Fibroblast of lung (primary cell): Measurements from ENCODE around the gene USP16. TPM values are rescaled to one million over a fixed set of nuclear protein-coding genes. Genes with fewer than 3 reads are reported as not detected.

Source experiments
- DNase-seq, 2 donors: peaks; one replicate each; pipeline versions ENCODE4 v3.0.0 to v3.0.0-alpha.2; 2010; ENCODE audit warnings: low read depth in 2 of 2
- H2AFZ ChIP-seq: 2 replicates; pipeline ENCODE4 v1.5.1; 2012; ENCODE audit warnings: low read length, control low read depth, inconsistent platforms
- H3K27ac ChIP-seq: 2 replicates; pipeline ENCODE4 v1.5.1; 2011; ENCODE audit warnings: low read length, control low read depth; ENCODE audit not compliant: insufficient read depth
- H3K27me3 ChIP-seq: 2 replicates; pipeline ENCODE4 v1.5.1; 2011; ENCODE audit warnings: mild to moderate bottlenecking, low read length; ENCODE audit not compliant: control insufficient read depth, insufficient read depth
- H3K36me3 ChIP-seq: 2 replicates; pipeline ENCODE4 v1.5.1; 2011; ENCODE audit warnings: low read length; ENCODE audit not compliant: control insufficient read depth, insufficient read depth
- H3K4me1 ChIP-seq: 2 replicates; pipeline ENCODE4 v1.5.1; 2011; ENCODE audit warnings: low read length; ENCODE audit not compliant: control insufficient read depth, insufficient read depth; ENCODE audit errors: extremely low read depth
- H3K4me2 ChIP-seq: 2 replicates; pipeline ENCODE4 v1.5.1; 2011; ENCODE audit warnings: low read length, control low read depth; ENCODE audit not compliant: insufficient read depth; ENCODE audit errors: extremely low read depth
- H3K4me3 ChIP-seq, 4 experiments: fragments of 200-600 bp in 1 of 4; sonication (generic) in 1 of 4; replicated peaks in 1 of 4; 2 replicates each; pipeline ENCODE4 v1.5.1; 2011 to 2016; ENCODE audit warnings: low read length in 4 of 4, low read depth in 3 of 4, mild to moderate bottlenecking in 3 of 4, control low read depth in 2 of 4, inconsistent platforms in 1 of 4, mixed read lengths in 1 of 4; ENCODE audit not compliant: insufficient read depth in 1 of 4; ENCODE audit errors: control extremely low read depth in 1 of 4
- H3K79me2 ChIP-seq: 2 replicates; pipeline ENCODE4 v1.5.1; 2012; ENCODE audit warnings: mild to moderate bottlenecking, low read length, inconsistent platforms; ENCODE audit not compliant: control insufficient read depth, insufficient read depth
- H3K9ac ChIP-seq: 2 replicates; pipeline ENCODE4 v1.5.1; 2011; ENCODE audit warnings: mild to moderate bottlenecking, low read length, control low read depth; ENCODE audit not compliant: insufficient read depth
- H3K9me3 ChIP-seq: 2 replicates; pipeline ENCODE4 v1.5.1; 2012; ENCODE audit warnings: low read depth, low read length; ENCODE audit not compliant: control insufficient read depth, insufficient read depth
- H4K20me1 ChIP-seq: 2 replicates; pipeline ENCODE4 v1.5.1; 2011; ENCODE audit warnings: low read length; ENCODE audit not compliant: control insufficient read depth, insufficient read depth; ENCODE audit errors: extremely low read depth
- EZH2 ChIP-seq: IDR thresholded peaks from 2 replicates; pipeline ENCODE4 v1.5.1; 2012; ENCODE audit warnings: low read length, control low read depth, mild to moderate bottlenecking; ENCODE audit errors: missing control alignments
- polyA plus RNA-seq, 2 donors: library from polyadenylated mRNA; depleted of rRNA in 1 of 2; stranded (reverse) in 1 of 2; unstranded in 1 of 2; fragments of >200 nt; gene quantifications; 2 replicates each; pipeline ENCODE4 v1.2.1, GENCODE V29; 2011 to 2012; ENCODE audit warnings: missing spikeins in 1 of 2
- total RNA-seq: library from RNA; depleted of rRNA; stranded (reverse); fragments of >200 nt; gene quantifications from 2 replicates; pipeline ENCODE4 v1.2.1, GENCODE V29; 2014
- TF ChIP-seq, protein P1 (sequence below), 2 donors: IDR thresholded peaks in 1 of 2; conservative IDR thresholded peaks in 1 of 2; 1 replicate in 1 of 2; 2 replicates in 1 of 2; pipeline ENCODE4 v1.5.1; 2011 to 2012; ENCODE audit warnings: low read length in 2 of 2, control low read depth in 1 of 2, inconsistent platforms in 1 of 2, low read depth in 1 of 2, mild to moderate bottlenecking in 1 of 2

The USP16 gene
- total and polyA plus RNA-seq, 2 donors (not counting 1 experiment from before 2014, with no cell fraction given), result 32.2 to 34.4 TPM

DNA sequence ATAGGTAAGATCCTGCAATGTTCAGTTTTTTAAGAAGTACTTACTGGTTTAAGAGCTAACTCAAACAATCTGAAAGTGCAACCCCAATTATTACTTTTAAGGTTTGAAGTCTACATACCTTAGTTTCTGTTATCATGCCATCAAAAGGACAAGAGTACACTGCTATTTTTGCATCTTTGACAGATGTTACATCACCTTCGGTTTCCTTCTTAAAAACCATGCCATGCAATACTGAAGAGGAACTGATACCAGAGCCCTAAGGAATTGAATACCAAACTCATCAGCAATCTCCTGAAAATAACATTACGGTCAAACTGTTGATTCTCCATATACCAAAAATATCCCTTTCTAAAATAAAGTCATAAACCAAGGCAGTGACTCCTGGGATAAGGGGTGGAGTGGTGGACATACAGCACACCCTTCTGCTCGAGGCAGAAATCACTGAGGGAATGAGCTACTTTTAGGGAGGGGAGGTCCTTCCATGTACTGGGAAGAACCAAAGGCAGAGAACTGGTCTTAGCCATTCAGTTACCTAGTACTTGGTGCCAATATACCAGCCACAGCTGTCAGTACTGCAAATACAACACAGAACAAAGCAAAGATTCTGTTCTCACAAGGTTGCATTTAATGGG is 40.5 kb downstream of the USP16 start:
- DNase-seq, result no peak
- no peak overlapping the region for H3K9ac ChIP-seq
- no peak overlapping the region for H2AFZ ChIP-seq
- H3K36me3 ChIP-seq, result peaks cover 13% of the 10 kb centered on the region
- no peaks in the 10 kb centered on the region for H3K4me1 ChIP-seq
- H3K27ac ChIP-seq, result no peak overlapping the region
- TF ChIP-seq EZH2, result no peak
- TF ChIP-seq, protein P1, sequence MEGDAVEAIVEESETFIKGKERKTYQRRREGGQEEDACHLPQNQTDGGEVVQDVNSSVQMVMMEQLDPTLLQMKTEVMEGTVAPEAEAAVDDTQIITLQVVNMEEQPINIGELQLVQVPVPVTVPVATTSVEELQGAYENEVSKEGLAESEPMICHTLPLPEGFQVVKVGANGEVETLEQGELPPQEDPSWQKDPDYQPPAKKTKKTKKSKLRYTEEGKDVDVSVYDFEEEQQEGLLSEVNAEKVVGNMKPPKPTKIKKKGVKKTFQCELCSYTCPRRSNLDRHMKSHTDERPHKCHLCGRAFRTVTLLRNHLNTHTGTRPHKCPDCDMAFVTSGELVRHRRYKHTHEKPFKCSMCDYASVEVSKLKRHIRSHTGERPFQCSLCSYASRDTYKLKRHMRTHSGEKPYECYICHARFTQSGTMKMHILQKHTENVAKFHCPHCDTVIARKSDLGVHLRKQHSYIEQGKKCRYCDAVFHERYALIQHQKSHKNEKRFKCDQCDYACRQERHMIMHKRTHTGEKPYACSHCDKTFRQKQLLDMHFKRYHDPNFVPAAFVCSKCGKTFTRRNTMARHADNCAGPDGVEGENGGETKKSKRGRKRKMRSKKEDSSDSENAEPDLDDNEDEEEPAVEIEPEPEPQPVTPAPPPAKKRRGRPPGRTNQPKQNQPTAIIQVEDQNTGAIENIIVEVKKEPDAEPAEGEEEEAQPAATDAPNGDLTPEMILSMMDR (conservative IDR thresholded peaks at IDR 0.05 in 1 of 2, IDR thresholded peaks at IDR 0.05 in 1 of 2; ENCODE audit: low read depth in 1 of 2, low read length in 2 of 2), result no peak
- no peaks in the 10 kb centered on the region for H3K27me3 ChIP-seq
- H3K9me3 ChIP-seq, result no peaks in the 10 kb centered on the region
- H3K79me2 ChIP-seq, result peaks cover 13% of the 10 kb centered on the region
- no peaks in the 10 kb centered on the region for H4K20me1 ChIP-seq
- no peak overlapping the region for H3K4me3 ChIP-seq
- H3K4me2 ChIP-seq, result no peak overlapping the region

DNA sequence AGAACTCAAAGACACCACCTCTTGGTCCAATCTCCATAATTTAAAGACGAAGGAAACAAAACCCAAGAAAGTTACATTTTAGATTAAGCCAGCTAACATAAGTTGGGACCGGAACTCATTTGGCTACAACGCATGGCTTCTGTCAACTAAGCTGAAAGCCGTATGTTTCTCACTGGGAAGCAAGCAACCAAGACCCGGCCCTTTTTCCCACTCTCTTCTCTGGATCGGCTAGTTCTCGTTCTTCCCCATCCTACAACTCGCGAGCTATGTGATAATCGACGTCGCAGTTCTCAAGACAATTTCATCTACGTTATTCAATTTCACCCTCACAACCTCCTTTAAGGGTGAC is 48.4 kb downstream of the USP16 start:
- Histone ChIP-seq H3K9ac (peak overlapping the region; percentile 99), H3K79me2 (peaks cover 48% of the 10 kb centered on the region), H3K4me3 (peak overlapping the region; percentile 93 to 100 (median 97)), H3K9me3 (no peaks in the 10 kb centered on the region), H3K4me1 (peaks cover 6% of the 10 kb centered on the region), H3K27ac (peak overlapping the region; percentile 93), H3K27me3 (no peaks in the 10 kb centered on the region), H2AFZ (peak overlapping the region; percentile 42), H4K20me1 (no peaks in the 10 kb centered on the region), H3K4me2 (peak overlapping the region; percentile 77), H3K36me3 (peaks cover 1% of the 10 kb centered on the region)
- DNase-seq, result peak; percentile 37 to 46
- TF ChIP-seq, protein P1 (conservative IDR thresholded peaks at IDR 0.05 in 1 of 2, IDR thresholded peaks at IDR 0.05 in 1 of 2; ENCODE audit: low read depth in 1 of 2, low read length in 2 of 2), result no peak
- TF ChIP-seq EZH2, result no peak

DNA sequence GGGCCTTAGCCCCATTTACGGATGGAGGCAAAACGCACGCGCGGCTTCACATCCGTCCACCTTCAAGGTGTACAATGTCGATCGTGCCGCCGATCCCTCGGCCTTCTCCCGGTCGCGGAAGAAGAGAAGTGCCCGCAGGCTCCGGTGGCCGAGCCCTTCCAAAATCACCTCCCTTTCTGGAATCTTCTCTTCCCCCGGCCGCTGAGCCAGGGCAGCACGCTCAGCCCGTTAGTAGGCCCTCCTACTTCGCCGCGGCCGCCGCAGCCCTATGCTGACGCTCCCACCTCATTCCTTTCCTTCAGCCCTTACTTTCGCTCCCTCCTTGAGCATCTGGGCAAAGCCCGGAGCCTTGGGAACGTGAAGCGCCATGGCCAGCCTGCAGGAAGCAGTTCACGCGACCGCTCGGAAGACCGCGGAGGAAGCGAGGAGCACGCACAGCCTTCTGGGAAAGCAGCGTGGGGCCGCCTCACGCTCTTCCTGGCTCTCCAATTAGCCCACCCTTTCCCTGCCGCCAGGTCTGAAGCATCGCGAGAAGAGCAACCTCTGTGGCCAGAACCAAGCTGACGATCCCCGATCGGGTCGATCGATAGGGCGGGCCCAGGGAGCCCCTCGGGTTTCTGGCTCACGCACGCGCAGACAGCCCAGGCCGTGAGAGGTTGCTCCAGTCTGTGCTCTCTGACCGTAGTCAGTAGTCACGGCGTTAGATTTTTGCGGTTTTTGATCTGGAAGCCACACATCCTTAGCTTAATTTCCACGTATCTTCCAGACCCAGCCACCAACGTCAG is 48.9 kb downstream of the USP16 start, which contains the start of gene CCT8:
Gene CCT8 (minus strand): TSS at position 427 of the 785 bp plus-strand sequence. CDS start 58 bp downstream, at position 369.
- peak within 1 kb of the TSS; percentile 85 for H2AFZ ChIP-seq
- peaks cover 6% of the 10 kb centered on the region for H3K4me1 ChIP-seq
- no peaks in the 10 kb centered on the region for H3K9me3 ChIP-seq
- DNase-seq, result peak; percentile 100
- H3K27me3 ChIP-seq, result no peaks in the 10 kb centered on the region
- no peak for TF ChIP-seq EZH2
- TF ChIP-seq, protein P1 (conservative IDR thresholded peaks at IDR 0.05 in 1 of 2, IDR thresholded peaks at IDR 0.05 in 1 of 2; ENCODE audit: low read depth in 1 of 2, low read length in 2 of 2), result no peak
- peak within 1 kb of the TSS; percentile 99 for H3K9ac ChIP-seq
- H3K27ac ChIP-seq, result peak within 1 kb of the TSS; percentile 93
- no peaks in the 10 kb centered on the region for H4K20me1 ChIP-seq
- H3K79me2 ChIP-seq, result peaks cover 48% of the 10 kb centered on the region
- H3K36me3 ChIP-seq, result peaks cover 1% of the 10 kb centered on the region
- peak within 1 kb of the TSS; percentile 93 to 100 (median 97) for H3K4me3 ChIP-seq
- H3K4me2 ChIP-seq, result peak within 1 kb of the TSS; percentile 84
